ENCODE data around the gene SMIM38. TPM values are rescaled to one million over a fixed set of nuclear protein-coding genes. Genes with fewer than 3 reads are reported as not detected.
A peak's percentile ranks its signal among the peaks of the same experiment; 100 is the strongest.

SMIM38 gene
- total RNA-seq, 1 donor: under 0.01 TPM

GRCh38 chr11:69156235-69156639, 502 bp downstream of the SMIM38 start:
- Histone ChIP-seq H3K4me1 (ENCODE audit: insufficient read depth, low read length) (peaks cover 17% of the 10 kb centered on the region), H3K4me3 (ENCODE audit: insufficient read depth, low read length) (no peak overlapping the region), H3K9me3 (ENCODE audit: low read depth, low read length) (no peaks in the 10 kb centered on the region), H4K20me1 (ENCODE audit: insufficient read depth, low read length) (no peaks in the 10 kb centered on the region), H2AFZ (ENCODE audit: low read length) (no peak overlapping the region), H3K79me2 (ENCODE audit: insufficient read depth, low read length) (no peaks in the 10 kb centered on the region), H3K27ac (ENCODE audit: low read depth, low read length) (no peak overlapping the region), H3K27me3 (ENCODE audit: insufficient read depth, low read length) (no peaks in the 10 kb centered on the region), H3K4me2 (ENCODE audit: insufficient read depth, low read length) (no peak overlapping the region), H3K36me3 (ENCODE audit: insufficient read depth, low read length) (no peaks in the 10 kb centered on the region)
- no peak for DNase-seq (ENCODE audit: insufficient read length, low spot score, missing footprints)
- no peak for TF ChIP-seq CTCF (IDR thresholded peaks at IDR 0.05; ENCODE audit: extremely low read depth, low read depth, low read length)

DNA sequence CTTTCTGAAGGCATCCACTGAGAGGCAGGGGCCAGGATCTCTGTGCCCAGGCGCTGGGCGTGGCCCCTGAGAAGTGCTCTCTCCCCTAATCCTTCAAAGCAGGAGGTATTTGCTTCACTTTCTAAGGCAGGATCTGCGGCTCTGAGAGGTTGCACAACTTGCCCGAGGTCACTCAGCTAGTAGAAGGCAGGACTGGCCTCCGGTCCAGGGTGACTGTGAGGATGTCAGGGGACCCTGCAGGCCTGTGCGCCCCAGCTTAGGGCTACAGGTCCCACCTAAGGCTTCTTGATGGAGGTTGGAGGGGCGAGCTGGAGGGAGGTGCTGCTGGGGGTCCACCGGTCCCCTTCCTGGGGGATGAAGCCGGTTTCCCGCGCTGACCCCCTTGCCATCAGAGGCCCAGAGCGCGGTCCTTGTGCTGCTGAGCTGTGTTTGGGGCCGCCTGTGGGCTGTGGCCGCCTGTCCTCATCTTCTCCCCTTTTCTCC, 979 bp downstream of the SMIM38 start:
- Histone ChIP-seq H3K4me2 (ENCODE audit: insufficient read depth, low read length) (peak overlapping the region; percentile 63), H2AFZ (ENCODE audit: low read length) (peak overlapping the region; percentile 47)
- no peak for DNase-seq (ENCODE audit: insufficient read length, low spot score, missing footprints)

GRCh38 chr11:69157156-69157821, 1.6 kb downstream of the SMIM38 start:
- H4K20me1 ChIP-seq (ENCODE audit: insufficient read depth, low read length): no peaks in the 10 kb centered on the region
- no peaks in the 10 kb centered on the region for H3K9me3 ChIP-seq (ENCODE audit: low read depth, low read length)
- no peak for TF ChIP-seq CTCF (IDR thresholded peaks at IDR 0.05; ENCODE audit: extremely low read depth, low read depth, low read length)
- no peaks in the 10 kb centered on the region for H3K36me3 ChIP-seq (ENCODE audit: insufficient read depth, low read length)
- DNase-seq (ENCODE audit: insufficient read length, low spot score, missing footprints): peak; percentile 95
- peaks cover 17% of the 10 kb centered on the region for H3K4me1 ChIP-seq (ENCODE audit: insufficient read depth, low read length)
- peak overlapping the region; percentile 85 for H2AFZ ChIP-seq (ENCODE audit: low read length)
- peak overlapping the region; percentile 63 for H3K4me2 ChIP-seq (ENCODE audit: insufficient read depth, low read length)
- H3K4me3 ChIP-seq (ENCODE audit: insufficient read depth, low read length): peak overlapping the region; percentile 42
- no peak overlapping the region for H3K27ac ChIP-seq (ENCODE audit: low read depth, low read length)
- H3K79me2 ChIP-seq (ENCODE audit: insufficient read depth, low read length): no peaks in the 10 kb centered on the region
- H3K27me3 ChIP-seq (ENCODE audit: insufficient read depth, low read length): no peaks in the 10 kb centered on the region

More for the DNA sequence above, 979 bp downstream of the SMIM38 start:
- Histone ChIP-seq H3K79me2 (ENCODE audit: insufficient read depth, low read length) (no peaks in the 10 kb centered on the region), H3K27ac (ENCODE audit: low read depth, low read length) (no peak overlapping the region), H3K4me3 (ENCODE audit: insufficient read depth, low read length) (peak overlapping the region; percentile 42), H4K20me1 (ENCODE audit: insufficient read depth, low read length) (no peaks in the 10 kb centered on the region), H3K4me1 (ENCODE audit: insufficient read depth, low read length) (peaks cover 17% of the 10 kb centered on the region), H3K9me3 (ENCODE audit: low read depth, low read length) (no peaks in the 10 kb centered on the region), H3K36me3 (ENCODE audit: insufficient read depth, low read length) (no peaks in the 10 kb centered on the region), H3K27me3 (ENCODE audit: insufficient read depth, low read length) (no peaks in the 10 kb centered on the region)
- no peak for TF ChIP-seq CTCF (IDR thresholded peaks at IDR 0.05; ENCODE audit: extremely low read depth, low read depth, low read length)

GRCh38 chr11:69157822-69158231, 2.1 kb downstream of the SMIM38 start:
- no peak for TF ChIP-seq CTCF (IDR thresholded peaks at IDR 0.05; ENCODE audit: extremely low read depth, low read depth, low read length)

More at GRCh38 chr11:69157822-69158231, 2.1 kb downstream of the SMIM38 start:
- H3K4me1 ChIP-seq (ENCODE audit: insufficient read depth, low read length): peaks cover 17% of the 10 kb centered on the region
- H3K4me2 ChIP-seq (ENCODE audit: insufficient read depth, low read length): no peak overlapping the region
- H3K79me2 ChIP-seq (ENCODE audit: insufficient read depth, low read length): no peaks in the 10 kb centered on the region
- peak overlapping the region; percentile 85 for H2AFZ ChIP-seq (ENCODE audit: low read length)
- no peaks in the 10 kb centered on the region for H3K27me3 ChIP-seq (ENCODE audit: insufficient read depth, low read length)
- no peak overlapping the region for H3K27ac ChIP-seq (ENCODE audit: low read depth, low read length)
- H3K36me3 ChIP-seq (ENCODE audit: insufficient read depth, low read length): no peaks in the 10 kb centered on the region
- no peaks in the 10 kb centered on the region for H3K9me3 ChIP-seq (ENCODE audit: low read depth, low read length)
- no peak overlapping the region for H3K4me3 ChIP-seq (ENCODE audit: insufficient read depth, low read length)
- H4K20me1 ChIP-seq (ENCODE audit: insufficient read depth, low read length): no peaks in the 10 kb centered on the region
- peak; percentile 44 for DNase-seq (ENCODE audit: insufficient read length, low spot score, missing footprints)
